ENCODE data around the gene GRIA1. TPM values are rescaled to one million over a fixed set of nuclear protein-coding genes. Genes with fewer than 3 reads are reported as not detected.

The GRIA1 gene
- total RNA-seq, 2 donors from 2014 or later, result 2.7 TPM; not detected in 1

GRCh38 chr5:153624451-153624765 lies 133.9 kb downstream of the GRIA1 start:
- H3K27ac ChIP-seq, result no peak overlapping the region

GRCh38 chr5:153625826-153626354 lies 135.4 kb downstream of the GRIA1 start:
- no peak overlapping the region for H3K27ac ChIP-seq
- no peaks in the 10 kb centered on the region for H3K27me3 ChIP-seq (replicated peaks; ENCODE audit: insufficient read depth)
- H3K4me1 ChIP-seq (replicated peaks), result no peaks in the 10 kb centered on the region
- 74% methylated on average over 7 of the region's 7 CpGs for WGBS
- no peak for DNase-seq (ENCODE audit: low spot score)
- intact Hi-C loops (cut with DNase I), result no loop called here
- H3K4me3 ChIP-seq, result no peak overlapping the region
- no peak for TF ChIP-seq CTCF (IDR thresholded peaks at IDR 0.05)
- TF ChIP-seq POLR2A (IDR thresholded peaks at IDR 0.05), result no peak
- no peak for TF ChIP-seq POLR2AphosphoS5 (IDR thresholded peaks at IDR 0.05)
- H3K36me3 ChIP-seq, result no peaks in the 10 kb centered on the region
- H3K9me3 ChIP-seq, result no peaks in the 10 kb centered on the region

More at GRCh38 chr5:153624451-153624765, 133.9 kb downstream of the GRIA1 start:
- H3K9me3 ChIP-seq, result no peaks in the 10 kb centered on the region
- H3K36me3 ChIP-seq, result no peaks in the 10 kb centered on the region
- no peaks in the 10 kb centered on the region for H3K27me3 ChIP-seq (replicated peaks; ENCODE audit: insufficient read depth)
- H3K4me3 ChIP-seq, result no peak overlapping the region
- no peaks in the 10 kb centered on the region for H3K4me1 ChIP-seq (replicated peaks)
- TF ChIP-seq CTCF (IDR thresholded peaks at IDR 0.05) (no peak), POLR2AphosphoS5 (IDR thresholded peaks at IDR 0.05) (no peak), POLR2A (IDR thresholded peaks at IDR 0.05) (no peak)
- intact Hi-C loops (cut with DNase I), result no loop called here
- no peak for DNase-seq (ENCODE audit: low spot score)
- WGBS, result 35% methylated on average over 3 of the region's 3 CpGs

- 77% methylated on average over 2 of the region's 2 CpGs for WGBS
- H3K27me3 ChIP-seq (replicated peaks; ENCODE audit: insufficient read depth), result no peaks in the 10 kb centered on the region
- intact Hi-C loops (cut with DNase I), result no loop called here
Observed at GRCh38 chr5:153626836-153627235, 136.4 kb downstream of the GRIA1 start.

GRCh38 chr5:153629027-153629895 lies 138.8 kb downstream of the GRIA1 start:
- 46% methylated on average over 9 of the region's 9 CpGs for WGBS
- DNase-seq (ENCODE audit: low spot score), result no peak
- intact Hi-C loops (cut with DNase I), result no loop called here
- no peaks in the 10 kb centered on the region for H3K9me3 ChIP-seq
- no peak overlapping the region for H3K4me3 ChIP-seq
- no peaks in the 10 kb centered on the region for H3K27me3 ChIP-seq (replicated peaks; ENCODE audit: insufficient read depth)
- H3K36me3 ChIP-seq, result no peaks in the 10 kb centered on the region
- TF ChIP-seq POLR2A (IDR thresholded peaks at IDR 0.05) (no peak), POLR2AphosphoS5 (IDR thresholded peaks at IDR 0.05) (no peak), CTCF (IDR thresholded peaks at IDR 0.05) (no peak)
- H3K27ac ChIP-seq, result no peak overlapping the region
- no peaks in the 10 kb centered on the region for H3K4me1 ChIP-seq (replicated peaks)

More at GRCh38 chr5:153626836-153627235, 136.4 kb downstream of the GRIA1 start:
- Histone ChIP-seq H3K36me3 (no peaks in the 10 kb centered on the region), H3K9me3 (no peaks in the 10 kb centered on the region), H3K4me1 (replicated peaks) (no peaks in the 10 kb centered on the region), H3K4me3 (no peak overlapping the region), H3K27ac (no peak overlapping the region)
- TF ChIP-seq POLR2A (IDR thresholded peaks at IDR 0.05) (no peak), CTCF (IDR thresholded peaks at IDR 0.05) (no peak), POLR2AphosphoS5 (IDR thresholded peaks at IDR 0.05) (no peak)
- DNase-seq (ENCODE audit: low spot score), result no peak

GRCh38 chr5:153630546-153630945 lies 140.1 kb downstream of the GRIA1 start:
- Histone ChIP-seq H3K36me3 (no peaks in the 10 kb centered on the region), H3K4me3 (no peak overlapping the region), H3K9me3 (no peaks in the 10 kb centered on the region), H3K27me3 (replicated peaks; ENCODE audit: insufficient read depth) (no peaks in the 10 kb centered on the region), H3K4me1 (replicated peaks) (no peaks in the 10 kb centered on the region), H3K27ac (no peak overlapping the region)
- DNase-seq (ENCODE audit: low spot score), result no peak
- intact Hi-C loops (cut with DNase I), result no loop called here
- TF ChIP-seq CTCF (IDR thresholded peaks at IDR 0.05), result no peak
- no peak for TF ChIP-seq POLR2A (IDR thresholded peaks at IDR 0.05)
